NCI-H1694 (cell line): ENCODE results near the gene BATF3.
"Not testable (repeated sequence)": the region's sequence is repeated elsewhere in the genome, so short reads cannot be mapped to it uniquely, and the experiment has no call there.

Experiments
- DNase-seq: peaks from one replicate; lab custom pipeline; 2025; lab: John Stamatoyannopoulos, UW

The BATF3 gene

DNA sequence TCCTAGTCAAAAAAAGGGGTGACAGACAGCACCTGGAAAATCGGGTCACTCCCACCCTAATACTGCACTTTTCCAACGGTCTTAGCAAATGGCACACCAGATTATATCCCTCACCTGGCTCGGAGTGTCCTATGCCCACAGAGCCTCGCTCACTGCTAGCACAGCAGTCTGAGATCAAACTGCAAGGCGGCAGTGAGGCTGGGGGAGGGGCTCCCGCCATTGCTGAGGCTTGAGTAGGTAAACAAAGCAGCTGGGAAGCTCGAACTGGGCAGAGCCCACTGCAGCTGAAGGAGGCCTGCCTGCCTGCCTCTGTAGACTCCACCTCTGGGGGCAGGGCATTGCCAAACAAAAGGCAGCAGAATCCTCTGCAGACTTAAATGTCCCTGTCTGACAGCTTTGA lies 41.4 kb downstream of the BATF3 start:
- DNase-seq: not testable (repeated sequence)

DNA sequence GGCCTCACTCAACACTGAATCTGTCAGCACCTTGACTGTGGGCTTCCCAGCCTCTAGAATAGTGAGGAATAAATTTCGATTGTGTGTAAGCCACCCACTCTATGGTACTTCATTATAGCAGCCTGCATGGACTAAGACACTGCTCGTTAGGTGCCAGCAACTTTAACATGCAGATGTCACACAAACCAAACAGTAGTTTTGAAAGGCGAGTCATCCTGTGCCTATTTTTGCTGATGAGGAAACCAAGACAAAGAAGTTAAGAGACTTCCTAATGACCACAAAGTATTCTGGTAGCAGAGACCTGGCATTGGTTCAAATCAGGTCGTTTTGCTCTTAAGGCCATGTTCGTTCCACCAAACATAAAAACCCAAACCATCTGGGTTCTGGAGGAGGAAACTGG lies 42.9 kb downstream of the BATF3 start:
- DNase-seq: no peak

DNA sequence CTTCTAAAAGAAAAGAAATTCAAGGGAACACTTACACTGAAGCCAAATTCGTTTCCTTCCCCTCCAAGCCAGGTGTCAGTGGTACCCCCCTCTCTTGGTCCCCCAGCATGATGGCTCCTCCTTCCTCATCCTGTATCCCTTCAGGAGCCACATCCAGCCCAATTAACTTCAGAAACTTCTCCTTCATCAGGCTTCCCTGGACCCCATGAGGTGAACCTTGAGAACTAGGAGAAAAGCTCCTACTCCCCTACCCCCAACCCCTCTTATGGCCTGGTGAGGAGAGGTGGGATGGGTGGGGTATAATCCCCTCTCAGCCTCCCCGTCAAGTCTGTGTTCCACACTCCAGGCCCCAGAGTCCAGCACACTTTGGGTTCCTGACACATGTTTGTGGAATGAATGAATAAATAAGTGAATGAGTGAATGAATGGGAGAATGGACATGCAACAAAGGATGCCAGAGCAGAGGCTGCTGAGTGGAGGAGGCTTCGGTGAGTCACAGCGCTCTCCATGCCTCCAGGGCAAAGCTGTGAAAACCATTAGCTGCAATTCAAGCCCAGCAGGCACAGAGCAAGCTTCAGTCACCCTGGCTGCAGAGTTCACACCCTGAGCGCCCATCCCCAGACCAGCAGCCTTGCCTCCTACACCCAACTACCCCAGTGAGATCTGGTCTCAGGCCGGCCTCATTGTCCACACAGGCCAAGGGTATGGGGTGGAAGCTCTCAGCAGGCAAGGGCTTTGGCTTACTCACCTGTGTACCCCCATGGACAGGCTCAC lies 43.8 kb downstream of the BATF3 start:
- DNase-seq: no peak

DNA sequence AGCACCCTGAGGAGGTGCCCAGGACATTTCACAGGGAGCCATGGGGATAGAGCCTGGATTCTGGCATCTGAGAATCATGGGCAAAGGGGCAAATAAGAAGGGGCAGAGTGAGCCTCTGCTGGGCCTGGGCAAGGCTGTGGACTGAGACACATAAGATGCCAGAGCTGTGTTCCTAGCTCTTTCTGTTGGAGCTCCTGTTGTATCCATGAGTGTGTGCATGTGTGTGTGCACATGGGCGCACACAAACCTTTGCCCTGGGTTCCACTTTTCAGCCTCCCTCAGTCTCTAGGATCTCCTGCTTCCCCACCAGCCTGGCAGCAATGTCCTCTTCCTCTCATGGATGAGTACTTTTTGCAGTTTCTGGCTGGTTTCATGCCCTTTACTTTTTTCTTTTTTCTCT lies 47.0 kb downstream of the BATF3 start:
- DNase-seq: no peak

DNA sequence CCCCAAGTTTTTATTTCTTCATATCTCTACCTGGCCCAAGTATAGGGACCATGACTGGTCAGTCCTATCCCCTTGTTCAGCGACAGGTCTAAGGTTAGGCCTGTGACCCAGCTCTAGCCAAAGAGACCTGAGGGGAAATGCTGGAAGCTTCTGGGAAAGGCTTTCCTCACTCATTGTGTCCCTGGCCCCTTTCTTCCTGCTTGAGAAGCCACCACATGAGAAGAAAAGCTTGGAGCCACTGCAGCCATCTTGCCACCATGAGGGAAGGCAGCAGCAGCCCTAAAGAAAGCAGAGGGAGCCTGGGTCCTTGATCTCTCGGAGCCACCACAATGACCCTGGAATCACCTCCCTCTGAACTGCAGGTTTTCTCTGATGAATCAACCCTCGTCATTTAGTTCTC lies 47.7 kb downstream of the BATF3 start:
- DNase-seq: no peak

DNA sequence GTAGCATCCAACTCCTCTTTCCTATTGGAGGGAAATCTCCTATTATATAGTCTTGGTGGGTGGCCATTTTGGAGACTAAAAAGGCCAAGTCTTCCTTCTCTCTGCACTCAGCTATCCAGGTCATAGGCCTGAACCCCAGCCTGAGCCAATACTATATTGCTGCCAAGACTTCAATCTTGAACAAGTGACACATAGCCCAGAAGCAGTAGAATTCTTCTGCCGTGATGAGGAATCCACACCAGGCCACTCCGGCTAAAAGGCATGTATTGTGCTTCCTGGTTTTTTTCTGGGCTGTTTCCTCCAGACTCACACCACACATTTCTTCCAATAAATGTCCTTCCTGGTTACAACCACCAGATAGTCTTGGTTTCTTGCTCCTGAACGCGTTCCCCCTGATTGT lies 48.1 kb downstream of the BATF3 start:
- no peak for DNase-seq

DNA sequence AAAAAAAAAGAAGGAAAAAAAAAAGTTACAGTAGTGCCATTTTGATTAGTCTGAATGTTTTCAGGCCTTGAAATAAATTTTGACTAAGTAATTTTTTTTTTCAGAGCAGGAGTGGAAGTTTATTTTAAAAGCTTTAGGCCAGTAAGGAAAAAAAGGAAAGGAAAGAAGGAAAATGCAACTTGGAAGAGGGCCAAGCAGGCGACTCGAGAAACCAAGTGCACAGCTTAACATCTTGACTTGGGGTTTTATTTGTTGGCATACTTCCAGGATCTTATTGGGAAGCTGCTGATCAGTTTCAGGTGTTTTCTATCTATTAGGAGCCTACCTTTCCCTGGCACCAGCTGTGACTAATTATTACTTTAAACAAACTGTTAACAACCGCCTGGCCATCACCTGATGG lies 49.4 kb downstream of the BATF3 start:
- DNase-seq: no peak

DNA sequence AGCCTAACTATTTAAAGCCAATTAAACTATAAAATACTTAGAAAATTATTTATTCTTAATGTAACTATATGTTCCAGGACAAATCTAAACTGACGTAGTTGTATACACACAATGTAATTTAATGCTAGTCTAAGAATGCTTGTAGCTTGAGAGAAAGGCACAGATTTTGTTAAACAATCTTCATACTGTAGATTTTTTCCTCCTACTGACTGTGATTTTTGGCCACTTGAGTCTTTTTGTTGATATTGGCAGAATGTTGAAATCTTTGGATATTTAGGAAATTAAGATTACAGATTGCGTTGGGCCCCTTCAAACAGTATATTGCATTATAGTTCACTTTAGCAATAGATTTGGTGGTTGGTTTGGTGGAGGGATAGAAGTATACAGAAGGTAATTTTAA lies 50.6 kb downstream of the BATF3 start:
- DNase-seq: no peak

DNA sequence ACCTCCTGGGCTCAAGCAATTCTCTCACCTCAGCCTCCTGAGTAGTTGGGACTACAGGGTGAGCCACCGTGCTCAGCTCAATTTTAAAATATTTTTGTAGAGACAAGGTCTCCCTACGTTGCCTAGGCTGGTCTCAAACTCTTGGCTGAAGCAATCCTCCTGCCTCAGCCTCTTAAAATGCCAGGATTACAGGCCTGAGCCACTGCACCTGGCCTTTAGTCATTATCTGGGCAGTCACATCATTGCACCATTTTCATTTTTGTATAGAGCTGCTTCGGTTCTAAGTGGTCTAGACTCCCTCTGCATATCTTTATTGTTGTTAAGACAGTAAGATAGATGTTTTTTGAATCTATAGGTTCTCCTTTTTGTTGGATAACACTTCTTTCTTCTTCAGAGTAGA lies 51.2 kb downstream of the BATF3 start:
- no peak for DNase-seq

DNA sequence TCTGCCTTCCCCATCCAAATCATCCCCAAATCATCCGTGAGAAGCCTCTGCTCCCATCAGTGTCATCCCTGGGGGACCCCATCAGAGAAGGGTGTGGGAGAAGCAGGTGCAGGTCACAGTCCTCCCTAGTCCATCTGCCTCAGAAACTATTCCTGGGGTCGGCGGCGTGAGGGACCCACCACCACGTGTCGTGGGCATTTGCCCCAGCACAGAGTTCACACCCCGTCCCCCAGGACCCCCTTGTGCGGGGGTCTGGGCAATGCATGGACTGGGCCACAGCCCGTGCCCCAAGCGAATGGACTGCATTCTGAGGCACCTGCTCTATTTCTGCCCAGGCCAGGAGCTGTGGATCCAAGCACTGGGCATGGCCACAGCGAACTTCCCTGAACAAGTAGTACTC lies 52.6 kb downstream of the BATF3 start:
- DNase-seq: no peak

DNA sequence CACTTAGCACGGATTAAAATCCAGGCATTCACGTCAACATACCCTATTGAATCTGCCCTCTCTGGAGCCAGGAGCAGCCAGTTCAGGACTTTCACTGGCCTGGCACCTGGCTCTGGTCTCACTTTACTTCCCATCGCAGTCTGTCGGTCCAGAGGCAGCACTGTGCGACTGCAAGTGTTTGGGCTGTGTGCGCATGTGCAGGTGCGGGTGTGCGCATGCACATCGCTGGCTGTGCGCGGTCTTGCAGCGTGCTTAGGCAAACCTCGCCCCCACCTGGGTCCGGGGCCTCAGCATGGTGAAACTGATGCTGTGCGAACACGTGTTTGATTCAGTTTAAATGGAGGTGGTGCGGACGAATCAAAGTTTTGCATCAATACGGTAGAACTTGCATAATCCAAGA lies 53.1 kb downstream of the BATF3 start:
- DNase-seq: no peak

DNA sequence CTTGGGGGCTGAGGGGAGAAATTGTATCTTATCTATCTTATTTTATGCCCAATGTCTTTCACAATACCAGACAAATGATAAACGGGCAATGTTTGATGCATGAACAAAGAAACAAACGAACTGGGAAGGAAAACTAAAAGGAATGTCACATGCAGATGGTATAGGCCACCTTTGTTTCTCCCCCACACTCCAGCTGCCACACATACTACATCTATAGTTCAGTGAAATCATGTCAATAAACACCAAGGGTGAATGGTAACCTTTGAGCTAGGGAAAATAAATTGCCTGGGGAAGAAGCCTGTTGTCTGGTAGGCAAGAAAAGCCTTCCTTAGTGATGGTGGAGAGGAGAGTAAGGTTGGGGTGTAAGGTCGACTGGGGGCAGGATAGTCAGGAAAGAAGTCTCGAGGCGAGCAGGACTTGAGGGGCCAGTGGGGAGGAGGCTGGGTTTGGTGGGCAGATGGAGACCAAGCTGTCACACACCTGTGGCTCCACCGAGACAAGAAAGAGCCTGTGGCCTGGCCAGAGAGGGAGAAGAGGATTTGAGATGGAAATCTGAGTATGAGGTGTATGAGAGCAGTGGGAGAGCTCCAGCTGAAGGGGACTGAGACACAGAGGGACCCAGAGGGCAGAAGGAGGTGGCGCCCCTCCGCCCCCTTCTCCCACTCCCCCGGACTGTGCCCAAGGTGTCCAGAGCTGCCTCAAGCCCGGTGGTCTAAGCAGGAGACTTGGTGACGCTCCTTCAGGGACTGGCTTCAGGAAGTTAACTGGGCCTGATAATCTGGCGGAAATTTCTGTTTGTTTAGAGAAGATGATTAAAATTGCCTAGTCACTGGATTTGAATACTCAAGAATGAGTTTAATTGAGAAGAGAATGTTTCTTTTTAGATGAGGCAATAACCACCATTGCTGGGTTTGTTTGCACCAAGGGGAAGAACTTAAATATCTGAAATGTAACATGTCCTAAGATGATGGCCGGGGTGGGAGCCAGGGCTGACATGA lies 53.8 kb downstream of the BATF3 start:
- DNase-seq: no peak

DNA sequence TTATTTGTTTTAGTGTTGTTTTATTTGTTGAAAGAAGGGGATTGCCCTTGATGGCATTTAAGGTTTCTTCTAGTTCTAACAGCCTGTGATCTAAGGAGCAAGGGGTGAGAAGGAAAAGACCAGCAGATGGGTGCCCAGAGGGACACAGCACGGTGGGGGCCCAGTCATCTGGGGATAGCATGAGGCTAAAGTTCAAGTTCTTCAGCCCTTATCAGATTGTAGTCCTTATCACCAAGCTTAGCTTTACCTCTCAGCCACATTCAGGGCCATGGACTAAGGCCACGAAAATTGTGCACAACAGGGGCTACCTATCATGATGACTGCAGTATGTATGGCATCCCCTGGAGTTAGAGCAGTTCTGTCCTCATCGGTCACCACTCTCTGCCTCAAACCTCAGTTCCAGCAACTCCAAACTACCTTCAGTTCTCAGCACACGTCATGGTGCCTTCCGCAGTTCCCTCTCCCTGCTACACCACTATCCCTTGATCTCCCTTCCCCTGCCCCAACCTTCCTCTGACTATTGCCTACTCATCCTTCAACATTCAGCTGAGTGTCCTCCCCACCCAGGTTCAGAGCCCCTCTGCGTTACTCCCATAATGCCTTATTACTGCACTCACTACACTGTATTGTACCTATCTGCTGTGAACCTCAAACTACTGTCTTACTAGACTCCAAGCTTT lies 54.6 kb downstream of the BATF3 start:
- no peak for DNase-seq

DNA sequence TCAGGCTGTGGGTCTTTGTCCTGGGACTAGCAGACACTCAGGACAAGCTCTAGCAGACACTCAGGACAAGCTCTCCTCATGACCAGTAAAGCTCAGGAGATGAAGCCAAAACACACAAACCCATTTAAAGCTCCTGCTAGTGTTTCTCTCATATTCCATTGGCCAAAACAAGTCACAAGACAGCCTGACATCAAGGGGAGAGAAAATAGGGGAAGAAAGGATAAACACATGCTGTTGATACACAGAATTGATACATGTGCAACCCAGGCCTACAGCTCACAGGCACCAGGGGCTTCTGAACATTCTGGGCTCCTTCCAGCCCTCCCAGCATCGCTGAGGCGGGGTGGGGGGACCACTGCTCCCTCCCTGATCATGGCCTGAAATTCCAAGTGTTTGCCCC lies 55.8 kb downstream of the BATF3 start:
- no peak for DNase-seq

DNA sequence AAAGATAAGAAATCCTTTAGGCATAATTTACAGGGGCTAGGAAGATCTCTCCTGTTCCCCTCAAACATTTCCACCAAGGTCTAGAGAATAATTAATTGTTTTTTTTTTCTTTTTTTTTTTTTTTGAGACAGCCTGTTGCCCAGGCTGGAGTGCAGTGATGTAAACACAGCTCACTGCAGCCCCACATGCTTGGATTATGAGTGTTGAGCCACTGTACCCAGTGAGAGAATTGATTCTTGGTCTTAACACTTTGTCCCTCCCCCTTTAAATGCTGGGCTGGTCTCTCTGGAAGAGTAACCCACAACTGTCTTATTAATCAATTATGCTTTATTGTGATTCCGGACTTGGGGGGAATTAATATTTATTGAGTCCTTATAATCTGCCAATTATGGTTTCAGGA lies 57.7 kb downstream of the BATF3 start:
- no peak for DNase-seq

DNA sequence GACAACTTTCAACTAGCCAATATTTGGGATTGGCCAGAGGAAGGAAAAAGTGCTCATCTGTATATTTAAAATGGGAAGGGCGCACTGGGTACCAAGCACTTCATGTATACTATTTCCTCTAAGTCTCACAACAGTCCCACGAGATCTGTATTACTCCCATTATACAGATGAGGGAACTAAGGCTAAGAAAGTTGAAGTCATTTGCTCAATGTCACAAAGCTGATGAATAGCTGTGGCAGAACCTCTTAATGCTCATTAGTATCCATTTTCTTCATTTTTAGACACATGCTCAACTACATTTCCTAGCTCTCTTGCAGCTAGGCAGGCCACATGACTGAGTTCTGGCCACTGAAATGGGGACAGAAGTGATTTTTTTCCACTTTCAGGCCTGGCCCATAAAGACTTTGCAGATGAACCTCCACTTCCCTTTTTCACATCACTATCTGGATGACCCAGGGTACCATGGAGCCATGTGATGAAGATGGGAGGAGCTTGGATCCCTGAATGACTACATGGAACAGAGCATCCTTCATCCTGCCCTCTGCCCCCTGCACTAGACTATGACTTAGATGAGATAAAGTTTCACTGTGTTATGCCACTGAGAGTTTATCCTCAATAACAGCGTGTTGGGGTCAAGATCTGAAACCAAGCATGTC lies 59.3 kb downstream of the BATF3 start:
- DNase-seq: no peak

DNA sequence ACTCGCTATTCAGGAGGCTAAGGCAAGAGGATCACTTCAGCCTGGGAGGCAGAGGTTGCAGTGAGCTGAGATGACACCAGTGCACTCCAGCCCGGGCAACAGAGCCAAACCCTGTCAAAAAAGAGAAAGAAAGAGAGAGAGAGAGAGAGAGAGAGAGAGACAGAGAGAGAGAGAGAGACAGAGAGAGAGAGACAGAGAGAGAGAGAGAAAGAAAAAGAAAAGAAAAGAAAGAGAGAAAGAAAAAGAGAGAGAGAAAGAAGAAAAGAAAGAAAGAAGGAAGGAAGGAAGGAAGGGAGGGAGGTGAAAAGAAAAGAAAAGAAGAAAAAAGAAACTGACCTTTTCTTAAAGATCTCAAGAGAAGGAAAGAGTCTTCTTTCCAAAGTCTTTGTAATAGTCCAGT lies 60.1 kb downstream of the BATF3 start:
- DNase-seq: not testable (repeated sequence)

DNA sequence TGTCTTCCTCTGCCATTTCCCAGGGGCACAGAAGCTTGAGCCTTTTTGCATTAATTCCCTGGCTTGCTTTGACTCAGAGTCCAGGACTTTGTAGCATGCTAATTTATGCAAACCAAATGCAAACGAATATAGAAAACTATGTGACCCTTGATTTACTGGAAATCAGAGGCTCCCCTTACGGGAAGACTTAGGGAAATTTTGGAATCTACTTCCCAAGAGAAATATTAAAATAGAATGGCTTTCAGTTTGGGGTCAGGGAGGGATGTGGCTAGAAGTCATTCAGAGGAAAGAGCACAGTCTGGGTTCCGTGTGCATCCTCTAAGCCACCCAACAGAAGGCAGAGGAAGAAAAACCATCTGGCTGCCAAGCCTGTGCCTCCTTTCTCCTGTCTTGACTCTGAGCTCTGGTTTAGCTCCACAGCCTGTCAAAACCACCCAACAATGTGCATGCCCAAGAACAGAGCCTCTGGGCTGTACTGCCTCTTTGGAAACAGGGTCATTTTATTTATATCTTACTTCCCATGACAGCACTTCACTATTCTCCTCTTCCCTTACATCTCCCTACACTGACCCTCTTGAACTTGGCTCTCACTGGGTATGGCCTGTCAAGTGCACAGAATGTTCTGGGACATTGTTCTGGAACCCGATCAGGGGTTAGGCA lies 61.0 kb downstream of the BATF3 start:
- no peak for DNase-seq

DNA sequence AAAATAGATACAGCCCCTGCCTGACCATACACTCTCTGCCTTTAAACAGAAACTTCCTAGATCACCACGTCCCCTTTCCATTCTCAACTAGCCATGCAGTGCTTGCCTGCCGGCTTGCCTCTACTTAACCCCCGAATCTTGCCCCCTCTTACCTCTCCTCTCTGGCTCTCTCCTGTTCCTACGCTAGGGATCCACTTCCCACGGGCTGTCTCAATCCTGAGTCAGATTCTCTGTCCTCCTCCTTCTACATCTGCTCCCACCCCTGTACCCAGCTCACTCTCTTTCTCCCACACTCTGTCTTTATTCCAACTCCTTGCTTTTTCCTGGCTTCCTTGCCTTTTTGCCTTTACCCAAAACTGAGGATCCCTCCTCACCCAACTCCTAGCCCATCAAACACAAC lies 61.7 kb downstream of the BATF3 start:
- DNase-seq: no peak
